PFSK-1 (cell line): ENCODE results near the gene BCL2L1.

Source experiments
- REST ChIP-seq, 2 experiments: IDR thresholded peaks; 2 replicates each; pipeline versions ENCODE4 v1.6.1 to v1.8.0; 2011 to 2012; ENCODE audit warnings: low read depth in 2 of 2, low read length in 2 of 2, control low read depth in 1 of 2, inconsistent platforms in 1 of 2, mild to moderate bottlenecking in 1 of 2, moderate library complexity in 1 of 2; ENCODE audit not compliant: insufficient read depth in 1 of 2
- TAF1 ChIP-seq: IDR thresholded peaks from 2 replicates; pipeline ENCODE4 v1.6.1; 2012; ENCODE audit warnings: low read length, control low read depth, borderline replicate concordance; ENCODE audit not compliant: insufficient read depth

- TF ChIP-seq TAF1 (no peak), REST (IDR thresholded peaks at IDR 0.05; ENCODE audit: insufficient read depth in 1 of 2, low read depth in 2 of 2, low read length in 2 of 2) (no peak)
These were observed 26.5 kb downstream of the BCL2L1 start for GRCh38 chr20:31695849-31696804.
